CD4-positive, alpha-beta T cell treated with Interferon gamma for 1 hour (primary cell): ENCODE measurements around the gene CAPN3.

Source experiments
- DNase-seq: peaks from one replicate; pipeline ENCODE4 v3.0.0-alpha.2; 2020

Gene CAPN3

DNA sequence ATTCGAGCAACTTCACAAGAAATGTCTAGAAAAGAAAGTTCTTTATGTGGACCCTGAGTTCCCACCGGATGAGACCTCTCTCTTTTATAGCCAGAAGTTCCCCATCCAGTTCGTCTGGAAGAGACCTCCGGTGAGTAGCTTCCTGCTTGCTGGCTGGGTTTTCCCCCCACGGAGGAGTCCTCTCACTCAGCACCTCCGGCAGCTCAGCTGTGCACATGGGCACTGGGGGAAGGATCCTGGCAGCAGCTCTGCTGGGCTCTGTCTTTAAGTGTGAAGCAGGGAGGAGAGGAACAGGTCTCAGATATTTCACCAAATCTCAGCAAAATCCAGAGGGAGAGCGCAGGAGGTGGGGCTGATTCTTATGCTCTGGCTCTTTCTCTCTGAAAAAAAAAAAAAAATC is 684 bp downstream of the CAPN3 start:
- no peak for DNase-seq

DNA sequence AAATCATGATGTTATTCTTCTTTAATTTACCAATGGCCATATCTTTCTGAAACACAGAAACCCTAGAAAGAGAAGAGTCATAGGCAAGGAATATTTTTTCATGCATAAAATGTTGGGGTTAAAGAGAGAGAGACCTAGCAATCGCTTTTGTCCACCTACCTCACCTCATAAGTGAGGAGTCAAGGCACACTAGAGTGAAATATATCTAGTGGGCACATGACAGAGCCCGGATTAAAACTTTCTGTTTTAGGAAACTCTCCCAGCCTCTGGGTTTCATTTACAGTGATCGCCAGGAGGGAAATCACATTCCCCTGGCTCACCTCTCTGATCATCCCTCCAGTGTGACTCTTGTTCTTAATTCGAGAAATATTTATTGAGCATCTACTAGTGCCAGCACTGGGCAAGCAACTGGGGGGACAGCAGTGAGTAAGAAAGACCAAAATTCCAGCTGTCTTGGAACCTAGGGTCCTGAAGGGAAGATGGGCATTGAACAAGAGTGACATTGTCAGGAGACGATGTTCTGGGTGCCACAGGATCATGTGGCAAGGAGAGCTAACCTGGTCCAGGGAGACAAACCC is 1.3 kb downstream of the CAPN3 start:
- DNase-seq, result no peak

DNA sequence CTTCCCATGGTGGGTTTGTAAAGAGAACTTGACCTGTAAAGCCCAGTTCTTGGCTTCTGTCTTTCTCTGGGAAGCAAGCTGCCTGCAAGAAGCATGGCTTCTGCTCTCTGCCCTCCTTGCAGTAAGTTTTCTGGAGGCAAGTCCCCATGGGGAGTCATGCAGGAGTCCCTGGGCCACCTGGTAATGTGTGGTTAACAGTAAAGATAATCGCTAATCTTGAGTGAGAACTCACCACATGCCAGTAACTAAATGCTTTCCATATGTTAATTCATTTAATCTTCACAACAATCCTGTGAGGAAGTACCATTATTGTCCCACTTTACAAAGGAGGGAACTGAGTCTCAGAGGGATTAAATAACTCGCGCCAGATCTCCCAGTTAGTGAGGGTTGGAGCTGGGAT is 4.2 kb downstream of the CAPN3 start:
- DNase-seq, result no peak

DNA sequence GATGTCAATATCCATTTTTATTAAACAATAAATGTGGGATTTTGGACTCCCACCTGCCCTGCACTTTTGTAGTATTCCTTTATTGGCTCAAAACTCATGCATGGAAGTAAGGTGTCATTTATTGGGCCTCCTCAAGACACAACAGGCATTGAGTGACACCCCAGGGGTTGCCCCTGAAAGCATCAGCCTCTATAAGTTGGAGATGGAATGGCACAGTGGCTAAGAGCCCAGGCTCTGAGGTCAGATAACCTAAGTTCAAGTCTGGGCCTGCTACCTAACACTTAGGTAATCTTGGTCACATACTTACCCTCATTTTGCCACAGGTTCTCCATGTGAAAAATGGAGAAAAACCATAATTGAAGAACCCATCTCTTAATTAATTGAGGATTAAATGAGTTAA is 4.6 kb downstream of the CAPN3 start:
- DNase-seq, result no peak

DNA sequence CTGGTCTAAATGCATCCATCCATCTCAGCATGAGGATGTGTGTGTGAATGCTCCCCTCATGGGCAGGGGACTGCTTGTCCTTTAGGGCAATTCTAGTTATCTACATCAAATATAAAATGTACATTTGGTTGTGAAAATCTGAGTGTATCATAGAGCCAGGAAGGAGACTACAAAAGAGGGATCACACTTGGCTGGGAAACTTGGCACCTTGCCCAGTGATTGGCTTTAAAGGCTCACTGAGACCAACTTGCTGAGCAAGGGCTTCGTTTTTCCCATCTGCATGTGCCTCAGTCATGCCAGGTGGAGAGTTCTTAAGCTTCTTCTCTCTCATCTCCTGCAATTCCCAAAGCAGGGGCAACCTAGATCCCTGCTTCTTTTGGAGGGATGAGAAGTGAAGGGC is 5.2 kb downstream of the CAPN3 start:
- no peak for DNase-seq

DNA sequence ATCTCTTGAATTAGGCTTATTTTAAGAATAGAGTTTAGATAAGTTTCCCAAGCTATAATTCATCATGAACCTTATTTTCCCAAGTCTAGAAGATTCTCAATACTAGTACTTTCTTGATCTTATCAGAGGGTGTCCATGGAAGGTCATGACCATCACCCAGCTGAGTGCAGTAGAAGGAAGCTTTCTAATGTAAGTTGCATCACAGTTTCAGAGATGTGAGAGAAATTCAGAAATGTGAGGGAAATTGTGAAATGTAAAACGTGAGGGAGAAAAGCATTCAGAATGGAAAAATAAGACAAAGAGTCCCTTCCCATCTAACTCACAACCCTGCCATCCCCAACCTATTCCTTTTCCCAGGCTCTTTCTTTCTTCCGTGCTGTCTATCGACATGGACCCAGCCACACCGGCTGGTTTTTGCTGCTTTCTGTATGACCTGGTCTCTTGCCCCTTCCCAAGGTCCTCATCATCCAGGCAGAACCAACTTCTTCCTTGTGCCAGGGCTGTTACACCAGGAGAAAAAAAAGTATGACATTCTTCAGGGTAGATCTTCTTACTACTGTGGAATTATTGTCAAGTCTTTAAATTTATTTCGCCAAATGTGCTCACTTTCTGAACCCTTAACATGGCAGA is 6.7 kb downstream of the CAPN3 start:
- no peak for DNase-seq

DNA sequence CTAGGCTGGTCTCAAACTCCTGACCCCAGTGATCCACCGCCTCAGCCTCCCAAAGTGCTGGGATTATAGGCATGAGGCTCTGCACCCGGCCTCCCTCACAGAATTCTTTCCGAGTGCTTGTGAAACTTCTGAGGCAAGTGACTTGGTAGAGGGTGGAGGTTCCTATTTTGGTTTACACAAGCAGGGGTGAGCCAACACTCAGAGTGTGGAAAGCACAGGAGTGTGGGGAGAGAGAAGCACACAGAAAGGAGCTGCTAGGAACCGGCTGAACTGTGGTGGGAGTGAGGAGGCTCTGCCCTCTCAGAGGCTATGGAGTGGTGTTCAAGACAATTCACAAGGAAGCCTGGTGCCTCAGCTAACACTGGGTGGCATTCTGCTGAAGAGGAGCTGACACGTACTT is 7.7 kb downstream of the CAPN3 start:
- DNase-seq, result peak; percentile 24

DNA sequence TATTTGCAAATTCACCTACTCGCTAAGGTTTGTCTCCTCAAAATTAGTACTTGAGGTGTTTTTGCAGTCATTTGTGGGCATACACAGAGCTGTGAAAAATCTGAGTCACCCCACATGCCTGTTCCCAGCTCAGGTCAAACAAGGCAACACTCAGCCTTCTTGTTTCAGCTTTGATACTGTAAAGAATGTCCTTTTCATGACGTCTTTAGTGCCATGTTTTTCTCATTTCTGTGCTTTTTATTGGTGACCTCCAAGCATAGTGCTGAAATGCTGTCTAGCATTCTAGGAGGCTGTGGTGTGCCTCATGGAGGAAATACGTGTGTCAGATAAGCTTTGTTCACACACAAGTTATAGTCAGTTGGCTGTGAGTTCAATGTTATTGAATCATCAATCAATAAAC is 8.8 kb downstream of the CAPN3 start:
- no peak for DNase-seq

DNA sequence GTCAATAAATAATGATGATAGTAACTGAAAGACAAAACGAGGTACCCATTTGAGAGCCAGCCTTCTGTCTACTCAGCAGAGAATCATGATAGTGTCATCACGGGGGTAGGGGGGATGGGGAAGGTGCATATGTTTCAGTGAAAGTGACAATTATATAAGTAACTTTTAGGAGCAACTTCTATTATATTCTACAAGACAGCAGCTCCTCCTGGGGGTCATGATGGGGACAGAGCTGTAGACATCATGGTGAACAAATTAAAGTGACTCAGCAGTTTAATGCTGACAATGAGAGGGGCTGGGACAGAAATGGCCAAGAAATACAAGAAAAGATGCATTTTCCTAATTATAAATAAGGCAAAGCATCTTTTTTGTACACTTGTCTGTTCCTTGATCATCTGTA is 11.8 kb downstream of the CAPN3 start:
- DNase-seq, result no peak

DNA sequence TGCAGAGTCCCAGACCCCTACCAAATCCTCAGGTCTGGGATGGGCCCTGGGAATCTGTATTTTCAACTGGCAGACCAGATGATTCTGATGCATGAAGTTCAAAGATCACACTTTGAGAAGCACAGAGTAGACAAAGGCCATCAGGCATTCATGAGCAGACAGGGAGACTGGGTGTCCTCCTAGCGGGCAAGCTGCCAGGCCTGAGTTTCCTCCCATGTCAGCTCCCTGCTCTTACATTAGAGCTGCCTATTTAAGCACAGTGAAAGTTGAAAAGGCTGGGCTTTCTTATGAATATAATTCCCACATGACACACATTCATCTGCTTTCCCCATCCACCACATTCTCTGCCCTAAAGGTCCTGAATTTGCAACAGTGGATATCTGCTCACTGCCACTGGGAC is 14.0 kb downstream of the CAPN3 start:
- DNase-seq, result no peak

DNA sequence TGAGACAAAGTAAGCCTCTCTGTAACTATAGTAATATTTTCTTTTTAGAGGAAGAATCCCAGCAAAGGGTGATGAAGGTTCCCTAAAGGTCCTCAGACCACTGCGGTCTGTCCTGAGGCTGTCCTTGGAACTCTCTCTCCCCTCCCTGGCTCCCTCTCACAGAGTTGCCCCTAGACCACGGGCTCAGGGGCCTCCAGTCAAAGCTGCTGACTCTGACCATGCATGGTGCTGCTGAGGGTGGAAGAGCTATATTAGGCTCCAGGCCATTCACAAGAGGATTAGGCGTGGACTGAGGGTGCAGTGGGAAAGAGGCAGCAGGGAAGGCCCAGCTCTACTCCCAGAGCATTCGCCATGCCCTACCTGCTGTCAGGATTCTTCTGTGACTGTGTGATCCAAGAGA is 14.6 kb downstream of the CAPN3 start:
- no peak for DNase-seq

DNA sequence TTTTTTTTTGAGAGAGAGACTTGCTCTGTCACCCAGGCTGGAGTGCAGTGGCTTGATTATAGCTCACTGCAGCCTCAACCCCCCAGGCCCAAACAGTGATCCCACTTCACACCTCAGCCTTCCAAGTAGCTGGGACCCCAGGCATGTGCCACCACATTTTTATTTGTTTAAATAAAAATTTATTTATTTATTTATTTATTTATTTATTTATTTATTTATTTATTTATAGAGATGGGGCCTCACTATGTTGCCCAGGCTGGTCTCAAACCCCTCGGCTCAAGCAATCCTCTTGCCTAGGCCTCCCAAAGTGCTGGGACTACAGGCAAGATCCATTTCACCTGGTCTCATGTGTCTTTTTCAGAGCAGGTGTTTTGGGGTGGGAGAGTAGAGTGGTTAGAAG is 15.5 kb downstream of the CAPN3 start:
- no peak for DNase-seq

DNA sequence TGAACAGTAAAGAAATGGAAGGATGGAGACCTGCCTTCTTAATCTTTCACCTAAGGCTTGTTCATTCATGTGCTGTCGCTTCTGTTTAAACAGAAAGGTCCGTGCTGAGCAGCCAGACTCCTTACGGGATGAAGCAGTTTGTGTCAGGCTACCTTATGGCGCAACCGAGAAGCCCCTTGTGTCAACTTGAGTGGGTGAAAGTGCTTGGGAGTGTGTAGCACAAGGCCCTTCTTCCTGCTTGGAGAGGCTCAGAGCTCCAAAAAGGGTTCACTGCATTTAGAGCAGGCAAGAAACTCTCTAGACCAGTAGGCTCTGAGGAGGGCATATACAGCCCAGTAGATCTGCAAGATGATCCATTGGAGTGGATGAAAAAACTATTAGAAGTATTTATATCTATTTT is 16.0 kb downstream of the CAPN3 start:
- DNase-seq, result no peak

DNA sequence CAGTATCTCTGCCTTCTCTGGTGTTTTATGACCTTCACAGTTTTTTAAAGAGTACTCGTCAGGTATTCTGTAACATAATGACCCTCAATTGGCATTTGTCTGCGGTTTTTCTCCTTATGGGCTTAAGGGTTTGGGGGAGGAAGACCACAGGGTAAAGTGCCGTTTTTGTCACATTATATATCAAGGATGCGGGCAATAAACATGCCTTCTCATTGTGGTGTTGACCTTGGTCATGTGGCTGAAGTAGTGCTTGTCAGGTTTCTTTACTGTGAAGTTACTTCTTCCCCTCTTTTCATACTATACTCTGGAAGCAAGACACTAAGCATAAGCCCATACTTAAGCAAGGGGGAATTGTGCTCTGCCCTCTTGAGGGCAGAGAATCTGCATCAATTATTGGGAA is 16.6 kb downstream of the CAPN3 start:
- DNase-seq, result no peak

DNA sequence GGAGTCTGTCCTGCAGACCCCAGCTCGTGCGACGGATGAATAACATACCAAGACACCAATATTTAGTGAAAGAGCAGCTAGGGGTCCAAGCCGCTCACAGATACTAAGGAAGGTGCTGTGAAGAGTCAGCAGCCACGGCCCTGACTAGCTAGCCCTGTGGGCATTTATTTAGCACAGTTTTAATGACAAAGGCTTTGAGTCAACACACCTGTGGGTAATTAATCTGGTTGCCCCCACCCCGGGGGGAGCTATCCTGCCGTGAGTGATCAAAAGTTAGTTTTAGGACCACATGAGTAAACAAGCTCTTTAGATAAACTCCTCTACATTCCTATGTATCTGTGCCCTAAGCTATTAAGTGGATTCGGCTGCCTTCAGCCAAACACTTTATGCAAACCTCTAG is 18.7 kb downstream of the CAPN3 start:
- DNase-seq, result no peak

DNA sequence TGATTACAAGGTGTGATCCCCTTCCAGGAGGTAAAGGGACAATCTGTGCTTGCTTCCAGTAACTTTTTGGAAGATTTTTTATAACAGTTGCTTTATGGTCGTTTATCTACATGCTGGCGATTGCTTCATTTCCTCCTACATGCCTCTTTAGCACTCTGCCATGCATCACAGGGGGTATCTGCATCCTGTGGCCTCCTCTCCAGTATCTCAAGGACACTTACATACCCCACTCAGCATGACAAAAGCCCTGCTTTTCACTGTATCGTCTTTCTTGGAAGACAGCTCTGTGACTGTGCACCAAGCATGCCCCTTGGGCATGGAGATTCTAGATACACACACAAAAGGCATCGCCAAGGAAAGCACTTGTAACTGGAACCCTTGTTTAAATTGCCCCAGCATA is 25.3 kb downstream of the CAPN3 start:
- DNase-seq, result no peak

DNA sequence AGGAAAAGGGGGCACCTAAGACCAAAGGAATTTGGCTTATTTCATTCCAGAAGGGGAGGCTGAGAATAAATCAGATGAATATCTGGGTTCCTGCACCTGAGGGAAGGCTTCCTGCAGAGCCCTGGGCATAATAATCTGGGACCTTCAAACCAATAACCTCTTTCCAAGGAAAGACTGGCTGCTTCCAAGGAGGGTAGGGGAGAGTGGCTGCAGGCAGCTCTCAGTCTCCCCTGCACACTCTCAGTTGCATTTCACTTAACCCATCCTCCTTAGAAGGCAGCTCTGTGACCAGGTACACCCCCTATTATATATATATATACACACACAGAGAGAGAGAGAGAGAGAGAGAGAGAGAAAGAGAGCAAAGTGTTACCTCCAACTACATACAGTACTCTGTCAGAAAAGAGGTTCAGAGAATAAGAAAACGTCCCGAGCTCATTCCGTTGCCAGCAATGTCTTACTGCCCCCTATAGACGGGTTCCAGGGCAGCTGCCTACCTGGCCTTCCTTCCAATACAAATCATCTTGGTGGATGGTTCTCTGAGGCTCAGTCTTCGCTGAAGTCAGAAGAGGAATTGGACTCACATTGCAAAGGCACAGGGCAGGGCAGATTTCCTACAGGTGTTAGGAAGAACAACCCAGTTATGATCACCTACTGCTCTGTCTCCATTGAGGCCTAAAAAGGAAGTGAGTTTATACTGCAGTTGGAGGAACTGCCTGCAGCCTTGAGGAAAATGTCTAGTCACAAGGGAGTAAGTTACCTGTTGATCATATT is 26.1 kb downstream of the CAPN3 start:
- no peak for DNase-seq

DNA sequence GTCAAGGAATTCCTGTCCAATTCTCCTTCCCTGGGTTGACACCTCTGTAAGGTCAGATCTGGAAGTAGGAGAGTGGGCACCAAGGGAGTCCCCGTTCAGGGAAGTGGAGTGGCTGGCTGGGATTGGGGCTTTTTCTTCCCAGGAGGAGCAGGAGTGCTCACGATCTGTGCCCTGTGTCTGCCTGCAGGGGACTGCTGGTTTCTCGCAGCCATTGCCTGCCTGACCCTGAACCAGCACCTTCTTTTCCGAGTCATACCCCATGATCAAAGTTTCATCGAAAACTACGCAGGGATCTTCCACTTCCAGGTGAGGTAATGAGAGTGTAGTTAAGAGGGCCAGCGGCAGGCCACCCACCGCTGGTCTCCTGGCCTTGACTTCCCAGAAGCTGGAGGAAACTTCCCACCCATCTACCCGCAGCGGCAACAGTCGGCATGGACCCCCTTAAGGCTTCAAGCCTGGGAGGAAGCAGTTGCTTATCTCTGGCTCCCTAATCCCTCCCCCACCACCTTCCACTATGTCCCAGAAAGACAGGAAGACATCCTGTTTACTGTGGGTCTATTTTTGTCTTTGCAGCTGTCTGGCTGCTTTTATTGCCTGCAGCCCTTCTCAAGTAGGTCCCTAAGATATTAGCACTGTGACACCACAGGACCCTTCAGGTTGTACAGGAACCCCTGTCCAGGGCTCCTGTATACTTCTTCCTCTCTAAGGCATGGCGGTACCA is 26.8 kb downstream of the CAPN3 start:
- DNase-seq, result no peak

DNA sequence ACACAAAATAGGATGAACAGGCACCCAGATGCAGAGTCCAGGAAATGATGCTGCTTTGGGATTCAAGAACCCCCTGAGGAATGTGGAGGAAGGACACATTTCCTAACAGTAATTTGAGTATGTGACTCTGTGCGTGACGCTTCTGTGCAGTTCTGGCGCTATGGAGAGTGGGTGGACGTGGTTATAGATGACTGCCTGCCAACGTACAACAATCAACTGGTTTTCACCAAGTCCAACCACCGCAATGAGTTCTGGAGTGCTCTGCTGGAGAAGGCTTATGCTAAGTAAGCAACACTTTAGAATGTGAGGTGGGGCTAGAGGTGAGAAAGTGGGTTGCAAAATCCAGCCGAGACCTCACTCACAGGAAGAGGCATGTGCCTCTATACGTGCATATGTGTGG is 28.3 kb downstream of the CAPN3 start:
- DNase-seq, result no peak

DNA sequence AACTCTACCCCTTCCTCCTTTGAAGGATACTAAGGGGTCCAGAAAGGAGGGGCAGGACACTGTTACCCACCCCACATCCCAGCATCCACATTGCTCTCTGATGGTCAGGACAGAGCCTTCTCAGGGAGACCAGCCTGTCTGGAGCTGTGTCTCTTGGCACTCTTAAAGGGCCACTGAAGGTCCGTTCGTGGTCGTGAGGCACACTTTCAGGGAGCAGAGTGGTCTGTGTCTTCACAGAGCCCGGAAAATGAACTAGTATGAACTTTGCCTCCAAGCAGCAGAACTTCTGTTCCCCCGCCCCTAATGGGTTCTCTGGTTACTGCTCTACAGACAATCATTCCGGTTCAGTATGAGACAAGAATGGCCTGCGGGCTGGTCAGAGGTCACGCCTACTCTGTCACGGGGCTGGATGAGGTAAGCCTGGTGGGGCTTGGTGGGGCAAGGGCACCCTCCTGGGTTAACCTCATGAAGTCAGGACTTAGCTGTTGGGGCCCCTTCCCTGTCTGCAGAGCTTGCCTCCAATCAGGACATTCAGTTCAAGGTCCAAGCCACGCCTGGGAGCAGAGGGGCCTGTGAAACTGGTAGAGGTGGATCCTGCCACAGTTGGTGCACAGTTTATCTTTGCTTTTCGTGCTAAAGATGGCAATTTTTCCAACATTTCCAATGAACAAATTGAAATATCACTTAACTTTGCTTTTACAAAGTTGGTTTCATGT is 33.2 kb downstream of the CAPN3 start:
- DNase-seq, result no peak

DNA sequence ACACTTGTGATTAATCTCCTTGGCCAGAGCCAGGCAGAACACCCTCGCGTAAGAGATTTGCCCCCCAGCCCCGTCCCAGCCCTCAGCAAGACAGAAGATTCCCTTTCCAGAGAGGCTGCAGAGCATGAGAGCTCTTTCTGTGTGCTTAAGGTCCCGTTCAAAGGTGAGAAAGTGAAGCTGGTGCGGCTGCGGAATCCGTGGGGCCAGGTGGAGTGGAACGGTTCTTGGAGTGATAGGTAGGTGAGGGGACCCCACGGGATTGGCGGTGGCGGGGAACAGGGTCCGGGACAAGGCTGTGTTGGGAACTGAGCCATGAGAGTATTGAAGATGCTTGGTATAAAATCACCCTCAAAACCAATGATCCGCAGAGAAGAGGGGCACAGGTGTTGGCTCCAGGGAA is 34.8 kb downstream of the CAPN3 start:
- no peak for DNase-seq

DNA sequence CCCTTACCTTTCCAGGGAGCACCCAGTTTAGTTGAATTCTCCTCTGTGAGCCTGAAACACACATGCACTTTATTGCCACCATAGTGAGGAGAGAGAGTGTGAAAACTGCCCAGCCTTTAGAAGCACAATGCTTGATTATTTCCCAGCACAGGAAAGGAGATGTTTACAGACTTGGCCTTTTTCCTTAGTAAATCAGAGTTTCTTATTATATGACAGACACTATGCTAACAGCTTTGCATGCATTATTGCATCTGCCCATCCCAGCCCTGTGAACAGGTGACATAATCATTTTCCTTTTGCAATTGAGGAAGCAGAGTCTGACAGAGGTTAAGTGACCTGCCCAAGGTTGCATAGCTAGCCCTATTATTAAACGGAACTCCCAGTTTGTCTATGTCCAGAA is 36.5 kb downstream of the CAPN3 start:
- DNase-seq, result no peak
